Suprapubic skin (tissue), 4 donors: ENCODE measurements around the gene HADHB.

Experiments
- CTCF ChIP-seq, 2 donors: fragments of 200-600 bp in 1 of 2; fragments of 450-650 bp in 1 of 2; sonication (generic) in 1 of 2; IDR thresholded peaks; one replicate each; pipeline ENCODE4 v1.5.1; 2016 to 2019; ENCODE audit warnings: antibody characterized with exemption in 2 of 2, mild to moderate bottlenecking in 1 of 2, moderate library complexity in 1 of 2
- EP300 ChIP-seq: sonication (generic); formaldehyde crosslinking; IDR thresholded peaks from one replicate; pipeline ENCODE4 v1.6.1; 2017; ENCODE audit warnings: antibody characterized with exemption
- POLR2AphosphoS5 ChIP-seq, 3 donors: sonication (generic); formaldehyde crosslinking; IDR thresholded peaks; one replicate each; pipeline ENCODE4 v1.6.1; 2017; ENCODE audit warnings: antibody characterized with exemption in 3 of 3

GRCh38 chr2:26318950-26319349 is 74.2 kb downstream of the HADHB start:
- TF ChIP-seq CTCF (IDR thresholded peaks at IDR 0.05) (no peak), POLR2AphosphoS5 (IDR thresholded peaks at IDR 0.05) (no peak), EP300 (no peak)
